ENCODE results near the gene CLEC16A.

CLEC16A gene

GRCh38 chr16:11127610-11128195, 183.3 kb downstream of the CLEC16A start:
- in situ Hi-C loops (cut with MboI; ENCODE audit: low sequenced_read_pairs) = no loop called here
- H3K9me3 ChIP-seq = no peaks in the 10 kb centered on the region
- no peaks in the 10 kb centered on the region for H3K36me3 ChIP-seq (replicated peaks)
- no peak for DNase-seq (ENCODE audit: low spot score in 2 of 2)
- H3K4me3 ChIP-seq = no peak overlapping the region
- no peaks in the 10 kb centered on the region for H3K27me3 ChIP-seq (ENCODE audit: low read depth)
- H3K4me1 ChIP-seq = no peaks in the 10 kb centered on the region

- no peaks in the 10 kb centered on the region for H3K27me3 ChIP-seq (ENCODE audit: low read depth)
- no peaks in the 10 kb centered on the region for H3K9me3 ChIP-seq
- no peak overlapping the region for H3K4me3 ChIP-seq
- no peaks in the 10 kb centered on the region for H3K4me1 ChIP-seq
- in situ Hi-C loops (cut with MboI; ENCODE audit: low sequenced_read_pairs) = no loop called here
- H3K36me3 ChIP-seq (replicated peaks) = no peaks in the 10 kb centered on the region
- DNase-seq (ENCODE audit: low spot score in 2 of 2) = no peak
These were observed 184.1 kb downstream of the CLEC16A start for GRCh38 chr16:11128211-11129141.

GRCh38 chr16:11129378-11129781, 185.0 kb downstream of the CLEC16A start:
- Histone ChIP-seq H3K36me3 (replicated peaks) (no peaks in the 10 kb centered on the region), H3K27me3 (ENCODE audit: low read depth) (no peaks in the 10 kb centered on the region), H3K4me3 (no peak overlapping the region), H3K9me3 (no peaks in the 10 kb centered on the region), H3K4me1 (no peaks in the 10 kb centered on the region)
- DNase-seq (ENCODE audit: low spot score in 2 of 2) = no peak
- in situ Hi-C loops (cut with MboI; ENCODE audit: low sequenced_read_pairs) = no loop called here

GRCh38 chr16:11130978-11131665, 186.8 kb downstream of the CLEC16A start:
- DNase-seq (ENCODE audit: low spot score in 2 of 2) = no peak
- H3K36me3 ChIP-seq (replicated peaks) = no peaks in the 10 kb centered on the region
- in situ Hi-C loops (cut with MboI; ENCODE audit: low sequenced_read_pairs) = no loop called here

GRCh38 chr16:11131706-11132105, 187.3 kb downstream of the CLEC16A start:
- no peaks in the 10 kb centered on the region for H3K36me3 ChIP-seq (replicated peaks)
- no peaks in the 10 kb centered on the region for H3K9me3 ChIP-seq
- no peak for DNase-seq (ENCODE audit: low spot score in 2 of 2)
- no peaks in the 10 kb centered on the region for H3K27me3 ChIP-seq (ENCODE audit: low read depth)
- H3K4me1 ChIP-seq = no peaks in the 10 kb centered on the region
- in situ Hi-C loops (cut with MboI; ENCODE audit: low sequenced_read_pairs) = no loop called here
- H3K4me3 ChIP-seq = no peak overlapping the region

More at GRCh38 chr16:11130978-11131665, 186.8 kb downstream of the CLEC16A start:
- Histone ChIP-seq H3K27me3 (ENCODE audit: low read depth) (no peaks in the 10 kb centered on the region), H3K9me3 (no peaks in the 10 kb centered on the region), H3K4me1 (no peaks in the 10 kb centered on the region), H3K4me3 (no peak overlapping the region)

GRCh38 chr16:11133344-11133943, 189.1 kb downstream of the CLEC16A start:
- in situ Hi-C loops (cut with MboI; ENCODE audit: low sequenced_read_pairs) = no loop called here
- Histone ChIP-seq H3K27me3 (ENCODE audit: low read depth) (no peaks in the 10 kb centered on the region), H3K4me3 (no peak overlapping the region), H3K36me3 (replicated peaks) (no peaks in the 10 kb centered on the region), H3K4me1 (no peaks in the 10 kb centered on the region), H3K9me3 (no peaks in the 10 kb centered on the region)
- no peak for DNase-seq (ENCODE audit: low spot score in 2 of 2)

- in situ Hi-C loops (cut with MboI; ENCODE audit: low sequenced_read_pairs) = no loop called here
- Histone ChIP-seq H3K4me1 (no peaks in the 10 kb centered on the region), H3K9me3 (no peaks in the 10 kb centered on the region), H3K27me3 (ENCODE audit: low read depth) (no peaks in the 10 kb centered on the region), H3K36me3 (replicated peaks) (no peaks in the 10 kb centered on the region), H3K4me3 (no peak overlapping the region)
- no peak for DNase-seq (ENCODE audit: low spot score in 2 of 2)
These were observed 190.5 kb downstream of the CLEC16A start for GRCh38 chr16:11134722-11135463.

- Histone ChIP-seq H3K27me3 (ENCODE audit: low read depth) (no peaks in the 10 kb centered on the region), H3K36me3 (replicated peaks) (no peaks in the 10 kb centered on the region), H3K4me1 (no peaks in the 10 kb centered on the region), H3K9me3 (no peaks in the 10 kb centered on the region), H3K4me3 (no peak overlapping the region)
- no peak for DNase-seq (ENCODE audit: low spot score in 2 of 2)
- in situ Hi-C loops (cut with MboI; ENCODE audit: low sequenced_read_pairs) = no loop called here
These were observed 191.2 kb downstream of the CLEC16A start for GRCh38 chr16:11135464-11135973.

GRCh38 chr16:11136600-11136999, 192.2 kb downstream of the CLEC16A start:
- Histone ChIP-seq H3K36me3 (replicated peaks) (no peaks in the 10 kb centered on the region), H3K4me3 (no peak overlapping the region), H3K27me3 (ENCODE audit: low read depth) (no peaks in the 10 kb centered on the region), H3K9me3 (no peaks in the 10 kb centered on the region), H3K4me1 (no peaks in the 10 kb centered on the region)
- DNase-seq (ENCODE audit: low spot score in 2 of 2) = no peak
- in situ Hi-C loops (cut with MboI; ENCODE audit: low sequenced_read_pairs) = no loop called here

- in situ Hi-C loops (cut with MboI; ENCODE audit: low sequenced_read_pairs) = no loop called here
- no peaks in the 10 kb centered on the region for H3K4me1 ChIP-seq
- DNase-seq (ENCODE audit: low spot score in 2 of 2) = no peak
These were observed 193.8 kb downstream of the CLEC16A start for GRCh38 chr16:11138022-11138768.

GRCh38 chr16:11138769-11139325, 194.5 kb downstream of the CLEC16A start:
- in situ Hi-C loops (cut with MboI; ENCODE audit: low sequenced_read_pairs) = no loop called here
- Histone ChIP-seq H3K9me3 (no peaks in the 10 kb centered on the region), H3K36me3 (replicated peaks) (no peaks in the 10 kb centered on the region), H3K27me3 (ENCODE audit: low read depth) (no peaks in the 10 kb centered on the region), H3K4me3 (no peak overlapping the region), H3K4me1 (no peaks in the 10 kb centered on the region)
- no peak for DNase-seq (ENCODE audit: low spot score in 2 of 2)

More at GRCh38 chr16:11138022-11138768, 193.8 kb downstream of the CLEC16A start:
- H3K9me3 ChIP-seq = no peaks in the 10 kb centered on the region
- H3K36me3 ChIP-seq (replicated peaks) = no peaks in the 10 kb centered on the region
- H3K4me3 ChIP-seq = no peak overlapping the region
- H3K27me3 ChIP-seq (ENCODE audit: low read depth) = no peaks in the 10 kb centered on the region

GRCh38 chr16:11139326-11140097, 195.1 kb downstream of the CLEC16A start:
- no peak overlapping the region for H3K4me3 ChIP-seq
- no peaks in the 10 kb centered on the region for H3K36me3 ChIP-seq (replicated peaks)
- in situ Hi-C loops (cut with MboI; ENCODE audit: low sequenced_read_pairs) = no loop called here
- H3K27me3 ChIP-seq (ENCODE audit: low read depth) = no peaks in the 10 kb centered on the region
- H3K9me3 ChIP-seq = no peaks in the 10 kb centered on the region
- H3K4me1 ChIP-seq = no peaks in the 10 kb centered on the region
- no peak for DNase-seq (ENCODE audit: low spot score in 2 of 2)

All from HAP-1 (cell line).